ENCODE results near the gene F8. TPM values are rescaled to one million over a fixed set of nuclear protein-coding genes. Genes with fewer than 3 reads are reported as not detected.

The F8 gene
- total RNA-seq = 10 to 100 TPM; 13.5 to 31.7 (median 22.1) TPM
- 10 to 100 TPM; 14.1 to 17.6 (median 15.8) TPM for polyA plus RNA-seq
- long read RNA-seq, donor 1, transcript F8-201 (5 exons, 2,620 nt) = major isoform, 8 of 25 reads
- long read RNA-seq, donor 1, partial matches to known transcripts = 15 of 25 reads
- long read RNA-seq, donor 1, other reads (novel, unspliced or antisense) = 2 of 25 reads
- long read RNA-seq, donor 2, transcript F8-201 (5 exons, 2,620 nt) = major isoform, 12 of 35 reads
- long read RNA-seq, donor 2, partial matches to known transcripts = 15 of 35 reads
- long read RNA-seq, donor 2, other reads (novel, unspliced or antisense) = 8 of 35 reads

GRCh38 chrX:155022585-155022984, at the start of gene F8:
Gene F8, minus strand, starts transcription at chrX:155022723. Its CDS starts 171 bp downstream, at chrX:155022552.
- WGBS, 3 donors = 11 to 22% (median 20%) methylated on average over 1 of the region's 1 CpG
- H3K4me1 ChIP-seq = no peaks in the 10 kb centered on the region
- intact Hi-C loops (cut with DNase I) = no loop called here
- peak within 1 kb of the TSS; percentile 45 for H3K4me3 ChIP-seq
- DNase-seq = no peak
- TF ChIP-seq CTCF (IDR thresholded peaks at IDR 0.05) = no peak
- H3K36me3 ChIP-seq (ENCODE audit: insufficient read depth in 1 of 2, low read depth in 1 of 2) = no peaks in the 10 kb centered on the region
- peak within 1 kb of the TSS; percentile 33 for H3K27ac ChIP-seq
- no peaks in the 10 kb centered on the region for H3K27me3 ChIP-seq (ENCODE audit: insufficient read depth in 3 of 3, low read length in 2 of 3)
- no peaks in the 10 kb centered on the region for H3K9me3 ChIP-seq
- ATAC-seq = no peak

GRCh38 chrX:155071694-155072280, 49.3 kb upstream of the F8 start:
- Histone ChIP-seq H3K27ac (peak overlapping the region; percentile 80), H3K4me1 (peaks cover 7% of the 10 kb centered on the region), H3K27me3 (ENCODE audit: insufficient read depth in 3 of 3, low read length in 2 of 3) (no peaks in the 10 kb centered on the region), H3K9me3 (no peaks in the 10 kb centered on the region), H3K36me3 (ENCODE audit: insufficient read depth in 1 of 2, low read depth in 1 of 2) (peaks cover 0 to 24% of the 10 kb centered on the region in 2 donors), H3K4me3 (peak overlapping the region; percentile 68)
- 1 to 34% (median 1%) methylated on average over 21 to 25 of the region's 25 CpGs for WGBS, 3 donors
- TF ChIP-seq CTCF (IDR thresholded peaks at IDR 0.05) = no peak
- ATAC-seq (peak in 1 of 4 donors; percentile 11), DNase-seq (peak in 1 of 2 donors; percentile 57)
- intact Hi-C loops (cut with DNase I) = loop anchor here (2.0 to 5.0 kb wide), 2 partner anchors 43 to 44 kb away; partner anchors contain the start of gene FUNDC2 (in 1 of the 2)

- ATAC-seq (peak; percentile 91 to 94 (median 92)), DNase-seq (peak; percentile 79 to 88)
- peak within 1 kb of the TSS; percentile 86 for H3K27ac ChIP-seq
- no peak for TF ChIP-seq CTCF (IDR thresholded peaks at IDR 0.05)
- 1 to 43% (median 1%) methylated on average over 31 to 52 of the region's 81 CpGs for WGBS, 3 donors
- H3K4me3 ChIP-seq = peak within 1 kb of the TSS; percentile 68
- intact Hi-C loops (cut with DNase I) = loop anchor here (2.0 to 5.0 kb wide), 2 partner anchors 42 to 44 kb away; partner anchors contain the start of gene FUNDC2 (in 1 of the 2)
- no peaks in the 10 kb centered on the region for H3K9me3 ChIP-seq
- peaks cover 7% of the 10 kb centered on the region for H3K4me1 ChIP-seq
- H3K36me3 ChIP-seq (ENCODE audit: insufficient read depth in 1 of 2, low read depth in 1 of 2) = peaks cover 0 to 18% of the 10 kb centered on the region in 2 donors
- no peaks in the 10 kb centered on the region for H3K27me3 ChIP-seq (ENCODE audit: insufficient read depth in 3 of 3, low read length in 2 of 3)
Measured at GRCh38 chrX:155070975-155071693, 48.6 kb upstream of the F8 start, which contains the start of the genes BRCC3, CMC4 and MTCP1. Gene BRCC3, plus strand, starts transcription at chrX:155071508. Its CDS starts 20 bp downstream, at chrX:155071528. Gene CMC4, minus strand, starts transcription at chrX:155071136. Its CDS starts 7,113 bp downstream, at chrX:155064023. Gene MTCP1, minus strand, starts transcription at chrX:155071136. Its CDS starts 5,126 bp downstream, at chrX:155066010.

GRCh38 chrX:155070663-155070974, 48.1 kb upstream of the F8 start:
- ATAC-seq (peak in 3 of 4 donors; percentile 33 to 54 (median 42)), DNase-seq (no peak)
- H3K36me3 ChIP-seq (ENCODE audit: insufficient read depth in 1 of 2, low read depth in 1 of 2) = peaks cover 0 to 13% of the 10 kb centered on the region in 2 donors
- WGBS, 3 donors = 1 to 35% (median 1%) methylated on average over 15 to 16 of the region's 16 CpGs
- no peak for TF ChIP-seq CTCF (IDR thresholded peaks at IDR 0.05)
- no peaks in the 10 kb centered on the region for H3K9me3 ChIP-seq
- H3K27ac ChIP-seq = peak overlapping the region; percentile 86
- peaks cover 7% of the 10 kb centered on the region for H3K4me1 ChIP-seq
- H3K27me3 ChIP-seq (ENCODE audit: insufficient read depth in 3 of 3, low read length in 2 of 3) = no peaks in the 10 kb centered on the region
- peak overlapping the region; percentile 65 for H3K4me3 ChIP-seq
- intact Hi-C loops (cut with DNase I) = loop anchor here (2.0 to 5.0 kb wide), 2 partner anchors 42 to 43 kb away; partner anchors contain the start of gene FUNDC2 (in 1 of the 2)

All from psoas muscle (tissue), 8 donors.